Measurements from ENCODE around the gene EFS. TPM values are rescaled to one million over a fixed set of nuclear protein-coding genes. Genes with fewer than 3 reads are reported as not detected.
"Not testable (repeated sequence)": the region's sequence is repeated elsewhere in the genome, so short reads cannot be mapped to it uniquely, and the experiment has no call there.

EFS gene
- polyA plus RNA-seq, 1 donor: 35.4 TPM

DNA sequence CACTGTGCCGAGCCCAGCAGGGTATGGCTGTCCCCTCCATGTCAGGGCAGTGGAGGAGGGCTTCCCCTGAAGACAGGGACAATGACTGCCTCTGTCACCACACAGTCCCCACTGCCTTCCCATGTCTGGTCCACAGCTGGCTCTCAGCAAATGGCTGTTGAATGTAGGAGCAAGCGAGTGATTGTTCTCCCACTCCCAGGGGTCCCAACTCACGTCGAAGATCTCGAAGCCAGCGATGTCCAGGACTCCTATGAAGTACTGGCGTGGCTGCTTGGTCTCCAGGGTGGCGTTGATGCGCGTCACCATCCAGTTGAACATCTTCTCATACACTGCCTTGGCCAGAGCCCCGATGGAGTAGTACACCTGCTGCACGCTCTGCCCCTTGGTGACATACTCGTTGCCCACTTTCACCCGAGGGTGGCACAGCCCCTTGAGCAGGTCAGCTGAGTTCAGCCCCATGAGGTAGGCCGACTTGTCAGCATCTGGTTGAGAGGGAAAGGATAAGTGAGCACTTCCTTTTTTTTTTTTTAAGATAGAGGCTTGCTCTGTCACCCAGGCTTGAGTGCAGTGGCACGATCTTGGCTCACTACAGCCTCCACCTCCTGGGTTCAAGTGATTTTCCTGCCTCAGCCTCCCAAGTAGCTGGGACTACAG, 35.7 kb upstream of the EFS start:
- DNase-seq: not testable (repeated sequence)

DNA sequence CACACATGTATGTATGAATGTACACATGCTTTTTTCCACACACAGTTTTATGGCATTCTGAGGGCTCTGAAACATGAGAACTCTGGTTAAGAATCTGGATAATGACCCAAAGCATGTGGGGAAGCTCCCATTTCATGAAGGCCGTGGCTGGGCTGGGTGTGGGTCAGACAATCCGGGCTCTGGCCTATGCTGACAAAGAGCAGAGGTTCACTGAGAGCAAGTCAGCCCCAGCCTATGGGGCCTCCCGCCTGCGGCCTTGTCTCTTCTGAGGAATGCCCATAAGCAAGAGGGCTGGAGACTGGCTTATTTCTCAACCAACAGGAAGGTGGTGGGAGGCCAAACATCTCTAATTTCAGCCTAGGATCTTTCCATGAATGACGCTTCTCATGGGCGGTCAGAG, 34.6 kb upstream of the EFS start:
- DNase-seq: no peak

DNA sequence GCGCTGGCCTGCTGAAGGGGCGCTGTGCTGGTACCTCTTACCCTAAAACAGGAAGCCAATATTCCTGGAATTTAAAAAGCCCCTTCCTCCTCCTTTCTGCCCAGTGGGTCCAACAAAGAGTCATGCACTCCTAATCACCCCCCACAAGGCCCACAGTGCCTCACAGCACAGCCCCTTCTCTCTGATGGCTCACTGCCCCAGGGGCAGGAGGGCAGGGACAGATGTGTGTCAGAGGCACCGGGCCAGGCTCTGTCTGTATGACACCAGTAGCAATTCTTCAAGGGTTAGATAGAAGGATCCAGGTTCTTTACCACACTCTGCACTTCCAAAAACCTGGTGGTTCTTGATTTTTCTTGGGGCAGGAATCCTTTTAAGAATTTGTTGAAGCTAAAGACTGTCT, 34.2 kb upstream of the EFS start:
- no peak for DNase-seq

DNA sequence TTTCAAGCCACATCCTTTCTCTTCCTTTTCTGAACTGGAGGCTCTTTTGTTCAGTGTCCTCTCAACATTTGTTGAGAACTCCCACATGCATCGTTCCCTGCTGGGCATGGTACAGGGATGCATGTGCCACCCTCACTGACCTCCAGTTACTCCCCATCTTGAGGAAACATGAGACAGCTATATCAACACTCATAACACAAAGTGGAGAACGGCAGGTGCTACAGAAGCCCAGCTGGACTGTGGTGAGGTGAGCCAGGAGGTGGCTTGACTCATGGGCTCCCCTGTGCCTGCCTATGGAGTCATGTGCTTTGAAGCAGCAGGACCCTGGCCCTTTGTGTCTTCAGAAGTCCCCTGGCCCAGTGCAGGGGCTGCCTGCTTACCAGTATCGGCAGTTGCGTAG, 33.4 kb upstream of the EFS start:
- no peak for DNase-seq

DNA sequence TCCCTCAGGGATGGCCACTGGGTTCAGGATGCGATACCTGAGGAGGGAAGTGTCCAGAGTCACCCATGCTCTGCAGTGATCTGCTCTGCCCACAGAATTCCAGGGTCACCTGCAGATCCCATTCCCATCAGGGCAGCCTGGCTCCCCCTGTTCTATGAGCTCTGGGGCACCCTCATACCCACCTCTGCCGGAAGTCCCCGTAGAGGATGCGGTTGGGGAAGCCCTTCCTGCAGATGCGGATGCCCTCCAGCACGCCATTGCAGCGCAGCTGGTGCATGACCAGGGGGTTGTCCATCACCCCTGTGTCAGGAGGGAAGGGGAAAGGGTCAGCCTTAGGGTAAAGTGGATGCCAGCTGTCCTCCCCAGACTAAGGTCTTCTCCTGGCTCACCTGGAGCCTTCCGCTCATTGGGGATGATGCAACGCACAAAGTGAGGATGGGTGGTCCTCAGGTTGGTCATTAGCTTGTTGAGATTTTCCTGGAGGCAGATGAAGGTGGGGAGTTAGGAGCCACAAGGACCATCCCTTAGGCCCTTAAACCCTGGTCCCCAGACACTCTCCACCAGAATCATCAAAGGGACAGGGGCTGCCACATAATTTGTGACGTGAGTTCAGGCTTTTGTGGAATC, 31.9 kb upstream of the EFS start:
- DNase-seq: no peak

DNA sequence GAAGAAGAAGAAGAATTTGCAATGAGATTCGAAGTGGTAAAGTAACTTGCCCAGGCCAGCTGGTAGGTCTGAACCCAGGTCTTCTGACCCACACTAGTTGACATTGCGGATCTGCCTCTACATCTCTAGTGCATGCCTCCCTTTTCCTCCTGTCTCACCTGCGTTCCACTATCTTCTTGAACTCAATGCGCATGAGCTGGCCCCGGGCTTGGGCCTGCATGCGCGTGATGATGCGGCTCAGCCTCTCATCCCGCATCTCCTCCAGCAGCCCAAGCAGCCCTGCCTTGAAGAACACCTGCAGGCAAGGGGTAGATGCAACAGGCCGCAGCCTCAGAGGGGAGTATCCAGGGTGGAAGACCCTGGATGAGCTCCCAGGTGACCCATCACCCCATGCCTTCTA, 31.2 kb upstream of the EFS start:
- DNase-seq: no peak

DNA sequence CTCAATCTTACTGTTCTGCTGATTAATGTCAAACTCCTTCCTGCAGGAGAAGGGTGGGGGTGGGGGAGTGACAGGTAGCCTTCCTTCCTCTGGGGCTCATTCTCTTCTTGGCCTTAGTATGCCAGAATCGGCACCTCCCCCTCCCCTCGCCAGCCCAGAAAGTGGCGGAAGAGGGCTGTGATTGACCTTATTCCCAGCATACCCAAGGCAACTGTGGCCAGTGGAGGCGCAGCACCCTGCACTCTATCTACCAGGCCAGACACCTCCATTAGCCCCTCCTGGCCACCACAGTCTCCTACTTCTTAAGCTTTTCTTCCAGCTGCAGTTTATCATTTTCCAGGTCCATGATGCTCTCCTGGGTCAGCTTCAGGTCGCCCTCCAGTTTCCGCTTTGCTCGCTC, 27.6 kb upstream of the EFS start:
- no peak for DNase-seq

DNA sequence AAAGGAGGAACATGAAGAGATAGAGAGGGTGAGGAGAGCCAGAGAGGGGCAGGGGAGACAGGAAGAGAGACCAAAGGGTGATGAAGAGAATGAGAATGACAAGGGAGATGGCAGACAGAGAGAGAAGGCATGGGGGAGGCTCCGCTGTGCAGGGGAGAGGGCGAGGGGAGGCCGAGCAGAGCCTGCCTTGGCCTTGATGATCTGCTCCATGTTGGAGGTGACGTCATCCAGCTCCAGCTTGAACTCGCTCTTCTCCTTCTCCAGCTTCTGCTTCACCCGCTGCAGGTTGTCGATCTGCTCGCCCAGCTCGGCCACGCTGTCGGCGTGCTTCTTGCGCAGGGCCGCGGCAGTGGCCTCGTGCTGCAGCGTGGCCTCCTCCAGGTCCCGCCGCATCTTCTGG, 24.9 kb upstream of the EFS start:
- DNase-seq: not testable (repeated sequence)

DNA sequence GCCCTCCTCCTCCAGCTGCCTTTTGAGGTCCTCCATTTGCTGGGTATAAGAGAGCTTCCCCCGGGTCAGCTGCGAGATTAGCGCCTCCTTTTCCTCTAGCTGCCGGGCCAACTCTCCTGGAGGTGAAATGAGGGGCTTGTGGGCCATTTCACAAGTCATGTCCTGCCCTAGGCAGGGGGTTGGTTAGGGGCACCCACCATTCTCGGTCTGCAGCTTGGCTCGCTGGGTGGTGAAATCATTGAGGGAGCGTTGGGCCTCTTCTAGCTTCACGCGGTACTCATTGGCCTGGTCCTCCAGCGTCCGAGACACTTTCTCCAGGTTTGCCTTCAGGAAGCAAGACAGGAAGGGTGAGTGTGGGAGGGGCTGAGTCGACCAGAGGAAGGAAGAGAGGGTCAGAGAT, 24.4 kb upstream of the EFS start:
- DNase-seq: no peak

DNA sequence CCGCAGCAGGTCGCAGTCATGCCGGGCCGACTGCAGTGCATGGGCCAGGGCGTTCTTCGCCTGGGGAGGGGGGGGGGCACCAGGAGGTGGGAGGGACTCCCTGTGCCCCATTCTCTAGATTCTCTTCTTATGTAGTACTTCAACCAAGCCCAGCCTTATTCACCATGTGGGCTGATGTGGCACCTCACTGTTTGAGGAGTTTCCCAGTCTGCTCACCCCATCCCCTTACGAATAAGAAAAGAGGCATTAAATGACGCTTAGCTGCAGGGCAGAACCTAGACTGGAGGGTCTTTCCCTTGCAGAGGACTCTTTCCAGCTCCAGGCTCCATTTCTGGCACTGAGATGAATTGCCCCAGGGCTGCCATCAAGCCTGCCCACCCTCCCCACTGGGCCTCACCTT, 24.0 kb upstream of the EFS start:
- DNase-seq: no peak

DNA sequence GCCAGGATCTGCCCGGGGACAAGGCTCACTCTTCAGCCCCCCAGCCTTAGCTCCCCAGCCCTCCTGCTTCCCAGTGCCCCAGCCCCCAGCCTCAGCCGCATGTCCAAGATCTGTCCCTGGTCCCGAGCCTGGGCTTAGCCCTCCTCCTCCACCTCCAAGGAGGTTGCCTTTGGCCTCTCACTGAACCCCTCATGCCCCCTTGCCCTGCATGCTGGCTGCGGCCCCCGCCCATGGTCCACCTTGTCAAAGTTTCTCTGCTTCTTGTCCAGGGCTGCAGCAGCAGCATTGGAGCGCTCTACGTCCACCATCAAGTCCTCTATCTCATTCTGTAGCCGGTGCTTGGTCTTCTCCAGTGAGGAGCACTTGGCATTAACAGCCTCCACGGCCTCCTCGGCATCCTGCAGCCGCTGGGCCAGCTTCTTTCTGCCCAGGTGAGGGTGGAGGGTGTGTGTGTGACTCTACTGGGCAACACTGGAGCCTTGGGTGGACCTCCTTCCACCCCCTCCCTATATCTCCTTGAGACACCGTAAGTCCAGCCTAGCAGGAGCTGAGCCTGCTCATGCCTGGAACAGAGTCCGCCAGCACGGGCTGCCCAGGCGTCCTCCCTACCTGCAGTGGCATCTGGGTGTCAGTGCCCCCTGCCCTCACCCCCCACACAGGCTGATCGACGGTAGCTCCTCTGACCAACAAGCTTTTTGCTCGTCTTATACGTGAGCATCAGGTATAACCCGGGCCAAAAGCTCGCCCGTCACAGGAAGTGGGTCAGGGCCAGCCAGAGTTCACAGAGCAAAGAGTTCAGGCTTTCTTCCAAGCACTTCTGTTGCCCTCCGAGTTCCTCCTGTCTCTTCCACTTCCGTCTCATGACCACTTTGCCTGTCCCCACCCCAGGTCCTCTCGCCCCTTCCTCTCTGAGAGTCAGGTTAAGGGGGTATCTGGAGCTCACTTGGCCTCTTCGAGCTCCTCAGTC, 23.2 kb upstream of the EFS start:
- no peak for DNase-seq

DNA sequence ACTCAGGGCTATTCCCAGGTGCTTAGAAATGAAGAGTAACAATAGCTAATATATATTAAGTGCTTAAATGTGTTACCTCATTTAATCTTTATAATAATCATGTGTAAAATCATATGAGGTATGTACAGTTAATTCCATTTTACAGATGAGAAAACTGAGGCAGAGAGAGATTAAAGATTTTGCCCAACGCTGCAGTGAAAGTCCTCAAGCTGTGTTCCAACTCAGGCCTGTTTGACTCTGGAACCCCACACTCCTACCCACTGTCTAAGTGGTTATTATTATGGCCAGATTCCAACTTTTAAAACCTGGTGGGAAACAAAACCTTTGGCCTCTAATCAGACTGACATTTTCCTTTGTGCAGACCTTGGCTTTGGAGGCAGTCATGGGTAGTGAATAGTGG, 22.0 kb upstream of the EFS start:
- DNase-seq: no peak

DNA sequence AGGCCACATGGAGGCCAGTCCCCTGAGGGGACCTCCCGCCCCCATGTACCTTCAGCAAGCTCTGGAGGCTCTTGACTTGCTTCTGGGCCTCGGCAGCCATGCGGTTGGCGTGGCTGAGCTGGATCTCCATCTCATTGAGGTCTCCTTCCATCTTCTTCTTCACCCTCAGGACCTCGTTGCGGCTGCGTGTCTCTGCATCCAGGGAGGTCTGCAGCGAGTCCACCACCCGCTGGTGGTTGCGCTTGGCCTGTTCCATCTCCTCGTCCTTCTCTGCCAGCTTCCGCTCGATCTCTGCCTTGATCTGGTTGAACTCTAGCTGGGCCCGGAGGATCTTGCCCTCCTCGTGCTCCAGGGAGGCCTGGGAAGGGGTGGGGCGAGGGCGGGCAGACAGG, 21.3 kb upstream of the EFS start:
- not testable (repeated sequence) for DNase-seq

DNA sequence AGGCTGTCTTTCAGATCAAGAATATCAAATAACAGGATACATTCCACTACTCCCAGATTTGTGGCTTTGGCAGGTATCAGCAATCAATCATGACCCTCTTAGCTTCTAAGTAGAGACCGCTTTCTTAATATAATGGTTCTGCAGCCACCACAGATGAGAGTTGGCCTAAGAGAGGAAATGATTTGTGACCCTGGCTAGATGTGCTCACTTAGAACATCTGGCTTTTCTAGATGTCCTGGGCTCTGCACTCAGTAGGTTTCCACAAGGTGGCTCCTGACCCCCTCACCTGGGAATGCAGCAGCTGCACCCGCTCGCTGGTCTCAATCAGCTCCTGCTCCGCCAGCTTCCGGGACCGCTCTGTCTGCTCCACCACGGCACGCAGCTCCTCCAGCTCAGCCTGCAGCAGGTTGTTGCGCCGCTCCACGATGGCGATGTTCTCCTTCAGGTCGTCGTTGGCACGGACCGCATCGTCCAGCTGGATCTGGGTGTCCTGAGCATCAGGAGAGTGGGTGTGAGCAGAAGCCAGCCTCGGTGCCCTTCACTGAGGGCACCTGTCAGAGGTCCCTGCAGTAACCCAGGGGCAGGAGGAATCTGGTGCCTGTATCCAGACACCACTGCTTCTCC, 20.8 kb upstream of the EFS start:
- peak; percentile 33 for DNase-seq

DNA sequence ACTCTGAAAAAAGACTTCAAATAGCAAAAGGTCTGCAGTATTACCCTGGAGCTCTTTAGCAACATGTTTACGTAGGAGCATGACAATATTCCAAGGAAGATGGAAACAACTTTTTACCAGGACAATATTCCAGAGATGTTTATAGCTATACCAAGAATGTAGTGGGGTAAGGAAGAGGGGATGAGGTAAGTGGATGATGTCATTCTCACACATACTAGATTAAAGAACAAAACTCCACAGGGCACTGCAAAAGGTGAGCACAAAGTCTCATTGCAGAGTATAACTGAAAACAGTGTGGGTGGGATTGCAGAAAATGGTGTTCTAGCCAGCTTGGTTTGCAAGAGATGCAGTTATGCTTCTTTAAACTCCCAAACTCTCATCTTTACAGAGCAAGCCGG, 20.3 kb upstream of the EFS start:
- DNase-seq: no peak

DNA sequence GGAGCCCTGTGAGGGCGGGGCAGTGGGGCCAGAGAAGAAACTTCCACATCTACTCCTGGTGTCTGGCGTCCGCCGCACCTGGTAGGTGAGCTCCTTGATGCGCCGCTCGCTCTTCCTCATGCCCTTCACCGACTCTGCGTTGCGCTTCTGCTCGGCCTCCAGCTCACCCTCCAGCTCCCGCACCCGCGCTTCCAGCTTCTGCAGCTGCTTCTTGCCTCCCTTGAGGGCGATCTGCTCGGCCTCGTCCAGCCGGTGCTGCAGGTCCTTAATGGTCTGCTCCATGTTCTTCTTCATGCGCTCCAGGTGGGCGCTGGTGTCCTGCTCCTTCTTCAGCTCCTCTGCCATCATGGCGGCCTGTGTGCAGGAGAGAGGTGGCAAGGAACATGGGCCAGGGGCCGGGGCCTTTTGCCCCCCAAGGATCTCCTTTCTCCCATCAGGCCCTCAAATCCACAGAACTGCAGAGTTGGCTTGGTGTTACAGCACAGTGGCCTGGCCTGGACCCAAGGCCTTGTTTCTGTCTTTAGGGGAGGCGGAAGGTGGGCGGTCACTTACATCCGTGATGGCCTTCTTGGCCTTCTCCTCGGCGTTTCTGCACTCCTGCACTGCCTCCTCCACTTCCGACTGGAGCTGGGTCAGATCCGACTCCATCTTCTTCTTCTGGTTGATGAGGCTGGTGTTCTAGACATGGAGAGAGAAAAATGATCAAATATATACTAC, 19.6 kb upstream of the EFS start:
- DNase-seq: no peak

DNA sequence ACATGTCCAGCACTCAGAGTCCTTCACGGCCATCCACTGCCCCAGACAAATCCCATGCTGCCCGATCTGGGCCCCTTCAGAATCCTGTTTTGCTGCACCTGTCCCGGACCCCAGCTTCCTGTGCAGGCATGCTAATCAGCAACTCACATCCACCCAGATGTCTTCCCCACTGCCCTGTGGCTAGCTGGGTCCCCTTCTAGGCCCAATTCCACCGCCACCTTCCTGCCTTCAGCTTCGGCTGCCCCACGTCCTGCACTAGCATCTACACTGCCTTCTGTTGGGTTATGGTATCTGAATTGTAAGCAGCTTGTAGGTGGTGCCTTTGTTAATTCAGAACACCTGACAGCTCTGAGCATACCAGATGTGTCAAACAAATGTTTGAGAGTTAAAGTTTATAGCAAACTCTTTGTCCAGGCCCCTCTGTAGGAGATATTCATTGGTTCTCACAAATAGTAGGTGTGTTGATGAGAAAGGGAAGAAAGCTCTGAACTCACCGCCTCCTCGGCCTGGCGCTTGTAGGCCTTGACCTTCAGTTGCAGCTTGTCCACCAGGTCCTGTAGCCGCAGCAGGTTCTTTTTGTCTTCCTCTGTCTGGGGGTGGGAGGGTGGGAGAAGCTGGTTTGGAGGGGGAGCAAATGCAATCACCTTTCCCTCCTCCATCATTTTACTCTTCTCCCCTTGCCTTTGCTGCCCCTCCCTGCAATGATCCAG, 17.9 kb upstream of the EFS start:
- DNase-seq: no peak

DNA sequence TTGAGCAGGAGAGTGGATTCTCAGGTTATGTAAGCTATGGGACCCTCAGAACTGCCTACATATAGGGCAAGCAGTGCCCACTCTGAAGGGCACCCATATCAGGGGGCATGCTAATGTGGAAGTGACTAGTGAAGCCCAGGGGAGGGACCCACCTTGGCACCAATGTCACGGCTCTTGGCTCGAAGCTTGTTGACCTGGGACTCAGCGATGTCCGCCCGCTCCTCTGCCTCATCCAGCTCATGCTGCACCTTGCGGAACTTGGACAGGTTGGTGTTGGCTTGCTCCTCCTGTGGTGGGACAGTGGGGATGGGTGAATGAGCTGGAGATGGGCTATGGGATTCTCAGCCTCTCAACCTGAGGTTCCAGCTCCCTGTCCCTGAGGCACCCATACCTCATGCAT, 17.3 kb upstream of the EFS start:
- DNase-seq: no peak

DNA sequence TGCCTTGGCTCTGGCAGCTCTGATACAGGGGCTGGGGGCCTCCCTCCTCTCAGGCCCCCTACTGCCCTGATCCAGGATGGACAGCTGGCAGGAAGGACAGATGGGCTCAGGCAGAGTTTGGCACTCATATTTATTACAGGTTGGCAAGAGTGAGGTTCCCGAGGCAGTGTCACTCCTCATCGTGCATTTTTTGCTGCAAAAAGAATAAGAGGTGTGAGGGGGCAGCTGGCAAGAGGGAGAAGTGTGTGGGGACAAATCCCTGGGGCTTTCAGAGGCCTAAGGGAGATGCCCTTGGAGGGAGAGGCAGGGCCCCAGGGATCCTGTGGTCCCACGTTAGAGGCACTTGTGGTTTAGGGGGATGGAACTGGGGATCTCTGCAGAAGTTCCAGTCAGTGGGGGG, 16.9 kb upstream of the EFS start:
- no peak for DNase-seq

DNA sequence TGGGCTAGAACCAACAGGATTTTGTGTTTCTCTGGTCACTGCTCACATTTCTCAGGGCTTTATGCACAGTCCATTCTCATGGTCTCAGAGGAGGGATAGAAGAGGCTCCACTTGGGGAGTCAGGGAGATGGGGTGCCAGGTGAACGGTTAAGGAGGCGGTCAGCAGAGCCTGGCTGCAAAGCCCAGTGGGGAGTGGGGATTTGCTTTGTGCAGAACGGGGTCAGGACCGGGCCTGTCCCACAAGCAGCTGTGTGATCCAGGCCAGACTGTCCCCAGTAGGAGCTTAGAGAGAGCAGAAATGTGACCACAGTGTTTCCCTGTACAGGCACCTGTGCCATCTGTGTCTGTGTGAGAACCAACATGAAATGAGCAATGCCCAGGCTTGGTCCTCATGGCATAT, 16.0 kb upstream of the EFS start:
- DNase-seq: no peak

DNA sequence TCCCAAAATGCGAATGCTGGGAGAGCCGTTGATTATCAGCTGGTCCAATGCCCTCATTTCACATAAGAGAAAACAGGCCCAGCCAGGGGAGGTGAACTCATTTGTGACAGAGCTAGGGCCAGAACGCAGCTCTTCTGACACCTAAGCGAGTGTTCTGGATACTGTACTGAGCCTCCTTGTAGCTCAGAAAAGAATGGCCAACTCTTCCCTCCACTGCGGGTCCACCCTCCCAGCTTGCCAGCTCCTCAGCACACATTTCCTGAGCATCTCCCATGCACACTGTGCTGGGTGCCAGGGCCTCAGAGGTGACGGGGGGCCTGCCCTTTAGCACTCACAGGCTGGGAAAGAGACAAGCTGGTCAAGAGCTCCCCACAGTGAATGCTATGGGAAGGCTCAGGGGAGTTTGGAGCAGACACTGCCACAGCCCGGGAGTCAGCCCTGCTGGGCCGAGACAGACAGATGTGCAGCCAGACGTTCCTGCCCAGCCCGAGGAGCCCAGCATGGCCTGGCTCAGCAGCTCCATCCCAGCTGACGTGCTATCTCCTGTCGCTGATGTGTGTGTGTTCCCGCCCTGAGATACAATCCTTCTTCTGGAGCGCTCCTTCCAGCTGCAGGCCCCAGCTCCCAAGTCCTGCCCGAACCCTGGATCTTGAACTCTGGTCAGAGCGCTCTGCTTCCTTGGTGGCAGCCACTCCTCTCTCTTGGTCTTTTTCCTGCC, 15.4 kb upstream of the EFS start:
- no peak for DNase-seq

All from left kidney (tissue), 2 donors.